CD14-positive monocyte (primary cell): ENCODE results near the gene PRAC1. TPM values are rescaled to one million over a fixed set of nuclear protein-coding genes. Genes with fewer than 3 reads are reported as not detected.

ENCODE experiments used
- DNase-seq, 3 donors: peaks; one replicate each; pipeline ENCODE4 v3.0.0-alpha.2; 2011 to 2022
- H2AFZ ChIP-seq: 2 replicates; pipeline ENCODE4 v1.6.0; 2012; ENCODE audit warnings: mild to moderate bottlenecking, low read depth, low read length, inconsistent platforms; ENCODE audit not compliant: insufficient read depth, poor library complexity, severe bottlenecking
- H3K27ac ChIP-seq, 2 donors: 1 replicate in 1 of 2; 2 replicates in 1 of 2; pipeline ENCODE4 v1.5.1; 2012 to 2013; ENCODE audit warnings: low read length in 2 of 2, control low read depth in 1 of 2, inconsistent platforms in 1 of 2, low read depth in 1 of 2, mild to moderate bottlenecking in 1 of 2
- H3K27me3 ChIP-seq, 2 donors: one replicate each; pipeline versions ENCODE4 v1.6.0 to v1.6.1; 2011 to 2013; ENCODE audit warnings: low read length in 2 of 2; ENCODE audit not compliant: control insufficient read depth in 2 of 2, insufficient read depth in 2 of 2
- H3K36me3 ChIP-seq, 2 donors: replicated peaks in 1 of 2; 1 replicate in 1 of 2; 2 replicates in 1 of 2; pipeline versions ENCODE4 v1.5.1 to v1.6.1; 2012 to 2013; ENCODE audit warnings: low read length in 2 of 2, control low read depth in 1 of 2, inconsistent platforms in 1 of 2, mild to moderate bottlenecking in 1 of 2; ENCODE audit not compliant: insufficient read depth in 2 of 2, control insufficient read depth in 1 of 2
- H3K4me1 ChIP-seq, 2 donors: 1 replicate in 1 of 2; 2 replicates in 1 of 2; pipeline versions ENCODE4 v1.5.1 to v1.6.1; 2012 to 2013; ENCODE audit warnings: low read length in 2 of 2, control low read depth in 1 of 2, inconsistent platforms in 1 of 2, mild to moderate bottlenecking in 1 of 2, moderate library complexity in 1 of 2; ENCODE audit not compliant: insufficient read depth in 2 of 2, control insufficient read depth in 1 of 2
- H3K4me2 ChIP-seq: replicated peaks from 2 replicates; pipeline ENCODE3; 2012; ENCODE audit warnings: low read length, moderate library complexity, mild to moderate bottlenecking; ENCODE audit not compliant: poor library complexity, severe bottlenecking; ENCODE audit errors: extremely low read depth
- H3K4me3 ChIP-seq, 3 experiments: fragments of 200-600 bp in 1 of 3; sonication (generic) in 1 of 3; replicated peaks in 1 of 3; 1 replicate in 2 of 3; 2 replicates in 1 of 3; pipeline ENCODE4 v1.5.1; 2011 to 2013; ENCODE audit warnings: low read length in 3 of 3, mild to moderate bottlenecking in 3 of 3, control low read depth in 2 of 3, low read depth in 2 of 3, inconsistent platforms in 1 of 3, moderate library complexity in 1 of 3
- H3K79me2 ChIP-seq: 2 replicates; pipeline ENCODE4 v1.6.0; 2012; ENCODE audit warnings: mild to moderate bottlenecking, control low read depth, inconsistent platforms, low read length, moderate library complexity; ENCODE audit not compliant: insufficient read depth
- H3K9ac ChIP-seq: 2 replicates; pipeline ENCODE4 v1.6.0; 2017; ENCODE audit warnings: low read length, mild to moderate bottlenecking; ENCODE audit not compliant: insufficient read depth, poor library complexity, severe bottlenecking
- H3K9me3 ChIP-seq, 2 donors: replicated peaks in 1 of 2; 1 replicate in 1 of 2; 2 replicates in 1 of 2; pipeline versions ENCODE4 v1.5.1 to v1.6.1; 2012 to 2013; ENCODE audit warnings: low read length in 2 of 2, control low read depth in 1 of 2; ENCODE audit not compliant: control insufficient read depth in 1 of 2, insufficient read depth in 1 of 2
- H4K20me1 ChIP-seq: 2 replicates; pipeline ENCODE4 v1.6.0; 2012; ENCODE audit warnings: mild to moderate bottlenecking, low read length, control low read depth, moderate library complexity; ENCODE audit not compliant: insufficient read depth
- H3K27ac Mint-ChIP-seq, 7 donors: one replicate each; pipeline ENCODE4 v1.8.0; 2020; ENCODE audit warnings: mild to moderate bottlenecking in 7 of 7, mixed read lengths in 7 of 7, moderate library complexity in 6 of 7, inconsistent platforms in 2 of 7
- H3K27me3 Mint-ChIP-seq, 3 donors: one replicate each; pipeline ENCODE4 v1.8.0; 2021 to 2022; ENCODE audit warnings: low read depth in 3 of 3, mild to moderate bottlenecking in 3 of 3, mixed read lengths in 3 of 3, moderate library complexity in 3 of 3, inconsistent platforms in 1 of 3
- H3K36me3 Mint-ChIP-seq, 2 donors: one replicate each; pipeline ENCODE4 v1.8.0; 2020; ENCODE audit warnings: mixed read lengths in 2 of 2, inconsistent platforms in 1 of 2, mild to moderate bottlenecking in 1 of 2
- H3K4me1 Mint-ChIP-seq: one replicate; pipeline ENCODE4 v1.8.0; 2020; ENCODE audit warnings: mild to moderate bottlenecking, mixed read lengths
- H3K4me3 Mint-ChIP-seq, 2 donors: one replicate each; pipeline ENCODE4 v1.8.0; 2020; ENCODE audit warnings: mild to moderate bottlenecking in 2 of 2, mixed read lengths in 2 of 2, moderate library complexity in 1 of 2
- H3K9me3 Mint-ChIP-seq, 7 donors: one replicate each; pipeline ENCODE4 v1.8.0; 2020 to 2022; ENCODE audit warnings: mixed read lengths in 7 of 7, mild to moderate bottlenecking in 6 of 7, moderate library complexity in 6 of 7, inconsistent platforms in 2 of 7
- CTCF ChIP-seq: fragments of 200-600 bp; IDR thresholded peaks from one replicate; pipeline ENCODE4 v1.8.0; 2022; ENCODE audit warnings: antibody characterized with exemption, mild to moderate bottlenecking
- WGBS: methylation state at CpG from one replicate; pipeline ENCODE4 v1.1.5; 2013; ENCODE audit warnings: missing lambda C conversion rate; ENCODE audit not compliant: insufficient coverage; 5-methylcytosine and 5-hydroxymethylcytosine counted together
- intact Hi-C, 2 donors: fragments of 100-400 bp; cut with micrococcal nuclease; formaldehyde crosslinking; loops; one replicate each; pipeline versions ENCODE4 v1.15.0 to v1.15.1; 2023
- polyA plus RNA-seq, 3 donors: library from polyadenylated mRNA; depleted of rRNA in 1 of 3; unstranded in 2 of 3; stranded (reverse) in 1 of 3; fragments of 300-500 nt in 2 of 3; fragments of >200 nt in 1 of 3; fragmentation: Illumina TruSeq in 2 of 3; gene quantifications; 1 replicate in 2 of 3; 2 replicates in 1 of 3; pipeline ENCODE4 v1.2.3, GENCODE V29; 2012 to 2021

Gene PRAC1
- polyA plus RNA-seq, 3 donors, result not detected

GRCh38 chr17:48690655-48691054, 31.7 kb downstream of the PRAC1 start:
- 95% methylated on average over 4 of the region's 5 CpGs for WGBS
- Histone ChIP-seq H3K4me1 (no peaks in the 10 kb centered on the region), H4K20me1 (no peaks in the 10 kb centered on the region), H3K27ac (no peak overlapping the region), H3K9me3 (peaks cover 0 to 3% of the 10 kb centered on the region in 2 donors), H3K9ac (no peak overlapping the region), H3K4me2 (no peak overlapping the region), H3K79me2 (no peaks in the 10 kb centered on the region), H2AFZ (no peak overlapping the region), H3K27me3 (peaks cover 14 to 20% of the 10 kb centered on the region in 2 donors), H3K36me3 (no peaks in the 10 kb centered on the region), H3K4me3 (no peak overlapping the region)
- DNase-seq, result no peak
- intact Hi-C loops, result no loop called here
- H3K9me3 Mint-ChIP-seq, result peaks cover 0 to 7% (median 3%) of the 10 kb centered on the region in 7 donors
- no peaks in the 10 kb centered on the region for H3K36me3 Mint-ChIP-seq
- no peak for TF ChIP-seq CTCF
- no peaks in the 10 kb centered on the region for H3K4me1 Mint-ChIP-seq
- H3K27ac Mint-ChIP-seq, result no peak overlapping the region
- H3K27me3 Mint-ChIP-seq, result peaks cover 26 to 54% (median 38%) of the 10 kb centered on the region in 3 donors
- no peak overlapping the region for H3K4me3 Mint-ChIP-seq

- H3K4me3 Mint-ChIP-seq, result no peak overlapping the region
Measured at GRCh38 chr17:48681609-48682008, 40.7 kb downstream of the PRAC1 start.

More at GRCh38 chr17:48681609-48682008, 40.7 kb downstream of the PRAC1 start:
- no peak for TF ChIP-seq CTCF
- no peaks in the 10 kb centered on the region for H3K36me3 Mint-ChIP-seq
- H3K9me3 Mint-ChIP-seq, result peaks cover 0 to 3% (median 0%) of the 10 kb centered on the region in 7 donors
- H3K27me3 Mint-ChIP-seq, result peaks cover 28 to 53% (median 41%) of the 10 kb centered on the region in 3 donors
- no peak overlapping the region for H3K4me2 ChIP-seq
- H3K27ac Mint-ChIP-seq, result no peak overlapping the region
- peaks cover 19 to 41% of the 10 kb centered on the region in 2 donors for H3K27me3 ChIP-seq
- no peaks in the 10 kb centered on the region for H4K20me1 ChIP-seq
- no CpG with 5 or more reads among the region's 1 CpG for WGBS
- peaks cover 2% of the 10 kb centered on the region for H3K4me1 Mint-ChIP-seq
- intact Hi-C loops, result no loop called here
- no peak overlapping the region for H3K27ac ChIP-seq
- H3K36me3 ChIP-seq, result no peaks in the 10 kb centered on the region
- H3K9me3 ChIP-seq, result no peaks in the 10 kb centered on the region
- no peak for DNase-seq
- H3K79me2 ChIP-seq, result no peaks in the 10 kb centered on the region
- H2AFZ ChIP-seq, result no peak overlapping the region
- no peak overlapping the region for H3K9ac ChIP-seq
- no peak overlapping the region for H3K4me3 ChIP-seq
- H3K4me1 ChIP-seq, result peaks cover 0 to 3% of the 10 kb centered on the region in 2 donors
